Activated CD4-positive, CD25-positive, alpha-beta regulatory T cell treated with anti-CD3 and anti-CD28 coated beads, Interleukin-2, amount 50 U/mL, for 24 hours (primary cell): Measurements from ENCODE around the gene OPCML.

Source experiments
- ATAC-seq, 2 donors: fragments of 150-1000 bp; cut with Tn5 transposase; one replicate each; pipeline ENCODE4 v1.10.0; 2021; ENCODE audit warnings: mild to moderate bottlenecking in 1 of 2, moderate library complexity in 1 of 2

Gene OPCML

DNA sequence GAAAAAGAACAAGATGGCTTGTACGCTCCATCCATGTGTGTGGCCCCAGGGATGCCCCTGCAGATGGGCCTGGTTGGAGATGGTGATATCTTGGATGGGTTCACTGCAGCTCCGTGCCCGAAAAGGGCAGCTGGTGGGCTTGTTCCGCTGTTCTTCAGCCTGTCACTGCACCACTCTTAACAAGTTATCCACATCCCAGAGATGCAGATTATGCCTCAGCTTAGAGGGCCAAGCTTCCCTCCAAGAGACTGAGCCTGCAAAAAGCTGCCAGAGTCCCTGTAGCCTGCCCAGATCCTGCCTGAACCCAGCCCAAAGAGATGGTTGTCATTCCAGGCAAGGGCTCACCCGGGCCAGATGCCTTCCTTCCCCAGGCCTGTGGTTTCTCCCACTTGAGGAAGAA is 308.0 kb downstream of the OPCML start:
- no peak for ATAC-seq

DNA sequence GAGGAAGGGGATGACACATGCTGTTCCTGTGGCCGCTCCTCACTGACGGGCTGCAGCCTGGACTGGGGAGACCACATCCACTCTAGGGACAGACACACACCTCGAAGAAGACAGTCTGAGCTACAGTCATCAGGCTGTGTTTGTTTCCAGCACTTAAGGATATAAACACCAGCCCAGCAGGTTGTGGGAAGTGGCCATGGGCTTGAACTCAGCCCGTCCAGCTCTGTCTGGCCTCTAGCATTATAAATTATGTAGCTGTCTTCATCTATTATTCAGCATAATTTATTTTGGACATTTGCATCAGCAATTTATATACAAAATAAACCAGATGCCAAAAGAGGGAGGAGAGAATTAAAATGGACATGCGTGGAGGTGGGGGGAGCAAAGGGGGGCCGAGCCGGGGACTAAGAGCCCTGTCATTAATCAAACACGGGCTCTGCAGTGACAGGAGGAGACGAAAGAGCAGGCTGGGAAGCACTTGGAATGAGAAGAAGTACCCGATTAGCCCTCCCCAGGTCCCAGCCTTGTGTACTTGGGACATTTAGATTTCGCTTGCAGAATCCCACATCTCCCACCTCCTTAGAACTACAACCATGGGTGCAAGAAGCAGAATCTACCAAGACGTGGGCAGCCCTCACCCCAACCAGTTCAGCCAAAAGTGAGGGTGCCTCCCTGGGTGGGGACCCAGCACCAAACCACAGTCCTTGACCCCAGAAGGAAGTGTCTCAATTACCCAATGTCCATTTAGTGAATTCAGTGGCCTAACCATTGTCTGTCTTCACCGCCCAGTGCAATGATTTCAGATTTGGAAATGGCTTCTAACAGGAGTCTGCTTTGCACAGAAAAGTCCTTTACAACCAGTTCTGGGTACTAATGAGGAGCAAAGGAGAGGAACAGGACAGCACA is 309.6 kb downstream of the OPCML start:
- ATAC-seq, result no peak

DNA sequence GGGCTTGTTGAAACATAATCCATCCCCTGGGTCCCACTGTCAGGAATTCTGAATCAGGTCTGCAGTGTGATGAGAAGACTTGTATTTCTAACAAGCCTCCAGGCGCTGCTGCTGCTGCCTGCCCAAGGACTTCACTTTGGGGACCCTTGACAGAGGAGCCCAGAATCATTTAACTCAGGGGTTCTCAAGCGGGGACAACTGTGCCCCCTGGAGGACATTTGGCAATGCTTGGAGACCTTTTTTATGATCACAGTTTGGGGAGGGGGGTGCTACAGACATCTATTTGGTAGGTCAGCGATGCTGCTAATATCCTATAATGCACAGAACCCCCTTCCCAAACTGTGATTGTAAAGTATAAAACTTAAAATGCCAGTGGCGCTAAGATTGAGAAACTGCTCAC is 312.8 kb downstream of the OPCML start:
- no peak for ATAC-seq

- ATAC-seq, result no peak
Measured at GRCh38 chr11:133216813-133217212, 315.5 kb downstream of the OPCML start.

GRCh38 chr11:133215596-133216230 is 316.6 kb downstream of the OPCML start:
- no peak for ATAC-seq

DNA sequence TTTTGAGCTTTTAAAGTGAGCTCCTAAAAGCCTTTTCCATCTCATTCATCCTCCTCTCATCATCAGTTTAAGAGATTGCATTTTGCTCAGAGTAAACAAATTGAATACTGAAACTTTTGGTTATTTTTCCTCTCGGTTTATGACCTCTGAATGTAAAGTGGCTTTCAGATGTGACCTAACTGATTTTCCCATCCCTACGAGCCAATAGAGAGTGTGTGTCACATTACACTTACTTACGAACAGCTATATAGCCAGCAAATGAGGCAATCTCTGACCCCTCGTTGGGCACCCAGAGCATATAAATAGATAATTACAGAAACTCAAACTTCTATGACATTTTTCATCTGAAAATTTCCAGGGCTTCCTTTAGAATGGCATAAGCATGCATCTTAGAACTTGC is 317.7 kb downstream of the OPCML start:
- ATAC-seq, result no peak

GRCh38 chr11:133212201-133212600 is 320.1 kb downstream of the OPCML start:
- no peak for ATAC-seq

GRCh38 chr11:133207995-133208394 is 324.3 kb downstream of the OPCML start:
- ATAC-seq, result no peak

DNA sequence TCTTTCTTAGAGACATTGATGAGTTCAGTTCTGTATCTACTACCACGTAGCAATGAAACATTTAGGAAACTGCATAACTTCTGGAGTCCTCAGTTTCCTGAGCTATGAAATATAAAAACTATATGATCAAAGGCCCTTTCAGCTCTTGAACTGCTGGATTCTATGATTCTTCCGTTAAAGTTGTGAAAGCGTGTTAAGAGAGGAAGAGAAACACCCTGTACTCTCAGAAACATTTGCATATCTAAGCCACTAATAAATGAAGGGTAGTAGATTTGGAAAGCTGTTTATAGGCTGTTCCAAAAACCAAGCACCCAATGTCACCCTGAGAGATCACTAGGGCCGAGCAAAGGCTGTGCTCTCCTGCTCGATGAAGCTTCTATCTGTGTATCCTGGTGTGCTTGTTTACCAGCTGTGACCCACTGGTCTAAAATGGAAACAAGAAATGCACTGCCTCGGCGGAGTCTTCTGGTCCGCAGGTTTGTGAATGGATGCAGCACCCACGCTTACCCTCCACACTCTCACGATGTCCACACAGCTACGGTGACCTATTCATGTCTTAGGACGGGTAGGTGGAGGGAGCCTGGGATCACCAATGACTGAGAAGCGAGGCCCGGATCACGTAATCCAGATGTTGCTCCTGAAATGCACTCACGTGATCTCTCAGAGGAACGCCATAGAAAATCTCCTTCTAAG is 325.8 kb downstream of the OPCML start:
- no peak for ATAC-seq

- ATAC-seq, result no peak
Measured at GRCh38 chr11:133204158-133204557, 328.1 kb downstream of the OPCML start.

DNA sequence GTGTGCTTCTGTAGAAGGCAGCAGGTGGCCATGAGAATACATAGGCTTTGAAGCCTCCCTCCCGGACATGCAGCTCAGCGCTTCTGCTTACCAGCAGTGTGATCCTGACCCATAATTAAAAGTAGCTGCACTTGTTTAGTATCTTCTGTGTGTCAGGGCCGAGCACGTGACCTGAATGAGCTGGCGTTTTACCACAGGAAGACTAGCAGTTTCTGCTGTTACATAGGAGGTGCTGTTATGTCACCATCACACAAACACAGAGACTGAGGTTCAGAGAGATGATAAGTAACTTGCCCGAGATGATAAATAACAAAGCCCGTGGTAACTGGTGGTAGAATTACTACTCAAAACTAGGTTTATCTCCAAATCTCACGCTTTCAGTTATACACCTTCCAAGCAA is 329.5 kb downstream of the OPCML start:
- ATAC-seq, result no peak

DNA sequence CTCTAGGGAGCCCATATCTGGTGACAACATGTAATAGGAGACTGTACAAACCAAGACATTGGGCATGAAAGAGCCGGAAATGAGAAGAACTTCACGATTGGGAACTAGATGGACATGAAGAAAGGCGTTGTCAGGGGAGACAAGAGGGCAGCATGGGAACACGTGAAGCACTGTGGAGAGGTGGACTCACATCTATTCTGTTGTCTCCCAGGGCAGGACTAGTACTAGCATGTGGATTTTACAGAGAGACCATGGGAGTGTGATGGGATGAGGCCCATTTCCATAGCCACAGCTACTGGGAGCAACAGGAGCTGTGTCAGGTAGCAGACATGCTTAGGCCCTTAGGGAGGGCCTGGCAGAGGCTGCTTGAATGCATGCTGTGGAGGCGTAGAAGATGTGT is 333.9 kb downstream of the OPCML start:
- ATAC-seq, result no peak

DNA sequence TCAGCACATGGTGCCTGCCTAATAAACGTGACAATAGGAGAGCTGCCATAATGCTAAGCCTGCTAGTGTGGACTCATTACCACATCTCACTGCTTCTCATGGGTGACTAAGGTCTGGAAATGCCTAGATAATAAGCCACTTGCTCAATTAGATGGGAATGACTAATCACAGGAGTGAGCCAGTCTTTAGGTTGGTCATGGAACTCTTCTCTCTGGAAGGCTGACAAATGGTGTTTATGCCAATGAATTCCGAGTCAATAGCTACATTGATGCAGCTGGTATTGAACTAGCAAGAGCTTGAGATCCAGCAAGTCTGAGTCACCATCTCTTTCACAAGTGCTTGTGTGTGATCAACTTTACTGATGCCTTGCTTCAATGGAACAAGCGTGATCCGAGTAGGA is 334.9 kb downstream of the OPCML start:
- ATAC-seq, result no peak

GRCh38 chr11:133191931-133192330 is 340.4 kb downstream of the OPCML start:
- no peak for ATAC-seq

GRCh38 chr11:133181667-133182066 is 350.6 kb downstream of the OPCML start:
- no peak for ATAC-seq

GRCh38 chr11:133181066-133181465 is 351.2 kb downstream of the OPCML start:
- ATAC-seq, result no peak

DNA sequence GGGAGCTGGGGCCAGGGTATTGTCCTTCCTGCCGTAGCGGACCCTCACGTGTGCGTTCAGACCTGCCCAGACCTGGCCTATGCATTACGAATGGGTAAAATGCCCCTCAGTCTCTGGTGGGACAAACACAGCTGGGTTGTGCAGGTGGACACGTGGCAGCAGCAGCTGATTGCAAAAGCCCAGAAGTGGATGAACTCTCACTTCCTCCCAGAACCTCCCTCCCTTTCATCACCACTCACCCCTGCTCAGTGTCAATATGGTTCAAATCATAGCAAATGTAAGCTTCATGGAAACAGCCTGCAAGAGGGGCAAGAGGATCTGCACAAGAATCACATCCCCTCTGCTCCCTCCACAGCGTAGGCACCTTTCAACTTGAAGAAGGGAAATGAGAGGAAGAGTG is 352.1 kb downstream of the OPCML start:
- ATAC-seq, result no peak

GRCh38 chr11:133176748-133177147 is 355.6 kb downstream of the OPCML start:
- ATAC-seq, result no peak

- no peak for ATAC-seq
Measured at GRCh38 chr11:133175103-133175502, 357.2 kb downstream of the OPCML start.

DNA sequence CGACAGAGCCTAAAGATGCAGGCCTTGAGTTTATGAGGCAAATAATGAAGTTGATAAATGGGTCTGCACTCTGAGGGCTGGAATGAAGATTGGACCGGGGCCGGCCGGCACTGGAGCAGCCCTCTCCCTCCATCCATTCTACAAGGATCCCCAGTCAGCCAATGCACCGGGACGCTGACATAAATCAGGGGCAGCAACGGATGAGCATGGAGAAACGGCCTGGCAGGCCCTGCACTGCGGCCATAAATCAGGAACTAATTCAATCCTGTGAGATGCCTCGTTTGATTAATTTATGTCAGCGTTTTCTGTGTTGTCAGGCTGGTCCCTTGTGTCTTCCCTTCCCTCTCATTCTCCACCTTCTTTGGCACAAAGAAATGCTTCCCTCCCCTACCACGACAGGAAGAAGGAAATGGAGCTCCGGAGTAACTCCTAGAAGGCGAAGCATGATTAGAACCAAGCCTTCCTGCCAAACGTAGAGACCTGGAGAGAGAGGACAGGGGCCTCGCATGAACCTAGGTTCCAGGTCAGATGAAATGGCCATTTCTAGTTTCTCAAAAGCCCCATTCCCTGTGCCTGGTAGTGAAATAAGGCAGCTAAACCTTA is 358.4 kb downstream of the OPCML start:
- ATAC-seq, result no peak

- ATAC-seq, result no peak
Measured at GRCh38 chr11:133172349-133172748, 360.0 kb downstream of the OPCML start.

GRCh38 chr11:133171374-133171773 is 360.9 kb downstream of the OPCML start:
- ATAC-seq, result no peak

DNA sequence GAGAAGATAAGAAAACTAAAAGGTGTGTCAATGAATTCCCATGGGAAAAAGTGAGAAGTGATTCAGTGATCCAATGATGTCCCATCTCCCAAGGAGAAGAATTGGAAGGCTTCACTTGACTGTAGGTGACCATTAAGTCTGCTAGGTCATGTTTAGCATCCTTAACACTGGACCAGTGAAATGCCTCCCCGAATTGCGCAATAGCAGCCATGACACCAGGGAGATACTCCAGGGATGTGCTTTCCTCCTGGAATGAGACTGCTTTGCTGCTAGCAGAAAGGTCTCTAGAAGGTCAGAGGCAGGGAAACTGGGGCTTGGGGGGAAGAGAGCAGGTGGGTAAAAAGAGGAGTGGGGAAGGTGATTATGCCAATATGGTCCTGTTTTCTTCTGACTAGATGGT is 364.3 kb downstream of the OPCML start:
- ATAC-seq, result no peak
